Measurements from ENCODE around the gene CCL22.

CCL22 gene

DNA sequence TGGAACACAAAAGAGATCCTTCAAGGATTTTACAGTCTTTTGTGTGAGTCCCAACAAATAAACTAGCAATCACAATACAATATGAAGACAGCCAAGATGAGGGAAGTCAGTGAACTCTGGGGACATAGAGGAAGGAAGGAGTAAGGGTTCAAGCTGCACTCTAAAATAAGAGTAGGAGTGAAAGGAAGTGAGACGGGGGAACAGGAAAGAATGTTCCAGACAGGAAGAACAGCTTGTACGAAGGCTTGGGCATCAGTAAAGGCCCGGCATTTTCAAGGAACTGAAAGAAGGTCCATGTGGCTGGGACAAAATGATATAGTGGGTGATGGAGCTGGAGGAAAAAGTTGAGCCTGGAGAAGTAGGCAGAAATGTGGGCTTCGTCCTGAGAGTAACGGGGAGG lies 50.5 kb downstream of the CCL22 start:
- DNase-seq: no peak
- no peaks in the 10 kb centered on the region for H3K36me3 ChIP-seq
- intact Hi-C loops (cut with DNase I; ENCODE audit: low total_unique reads): no loop called here
- no peak overlapping the region for H3K27ac ChIP-seq
- H3K27me3 ChIP-seq: no peaks in the 10 kb centered on the region
- H3K4me3 ChIP-seq: no peak overlapping the region
- peaks cover 0 to 13% (median 4%) of the 10 kb centered on the region in 4 donors for H3K4me1 ChIP-seq
- no peaks in the 10 kb centered on the region for H3K9me3 ChIP-seq
- TF ChIP-seq, protein P1, sequence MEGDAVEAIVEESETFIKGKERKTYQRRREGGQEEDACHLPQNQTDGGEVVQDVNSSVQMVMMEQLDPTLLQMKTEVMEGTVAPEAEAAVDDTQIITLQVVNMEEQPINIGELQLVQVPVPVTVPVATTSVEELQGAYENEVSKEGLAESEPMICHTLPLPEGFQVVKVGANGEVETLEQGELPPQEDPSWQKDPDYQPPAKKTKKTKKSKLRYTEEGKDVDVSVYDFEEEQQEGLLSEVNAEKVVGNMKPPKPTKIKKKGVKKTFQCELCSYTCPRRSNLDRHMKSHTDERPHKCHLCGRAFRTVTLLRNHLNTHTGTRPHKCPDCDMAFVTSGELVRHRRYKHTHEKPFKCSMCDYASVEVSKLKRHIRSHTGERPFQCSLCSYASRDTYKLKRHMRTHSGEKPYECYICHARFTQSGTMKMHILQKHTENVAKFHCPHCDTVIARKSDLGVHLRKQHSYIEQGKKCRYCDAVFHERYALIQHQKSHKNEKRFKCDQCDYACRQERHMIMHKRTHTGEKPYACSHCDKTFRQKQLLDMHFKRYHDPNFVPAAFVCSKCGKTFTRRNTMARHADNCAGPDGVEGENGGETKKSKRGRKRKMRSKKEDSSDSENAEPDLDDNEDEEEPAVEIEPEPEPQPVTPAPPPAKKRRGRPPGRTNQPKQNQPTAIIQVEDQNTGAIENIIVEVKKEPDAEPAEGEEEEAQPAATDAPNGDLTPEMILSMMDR (IDR thresholded peaks at IDR 0.05): no peak

DNA sequence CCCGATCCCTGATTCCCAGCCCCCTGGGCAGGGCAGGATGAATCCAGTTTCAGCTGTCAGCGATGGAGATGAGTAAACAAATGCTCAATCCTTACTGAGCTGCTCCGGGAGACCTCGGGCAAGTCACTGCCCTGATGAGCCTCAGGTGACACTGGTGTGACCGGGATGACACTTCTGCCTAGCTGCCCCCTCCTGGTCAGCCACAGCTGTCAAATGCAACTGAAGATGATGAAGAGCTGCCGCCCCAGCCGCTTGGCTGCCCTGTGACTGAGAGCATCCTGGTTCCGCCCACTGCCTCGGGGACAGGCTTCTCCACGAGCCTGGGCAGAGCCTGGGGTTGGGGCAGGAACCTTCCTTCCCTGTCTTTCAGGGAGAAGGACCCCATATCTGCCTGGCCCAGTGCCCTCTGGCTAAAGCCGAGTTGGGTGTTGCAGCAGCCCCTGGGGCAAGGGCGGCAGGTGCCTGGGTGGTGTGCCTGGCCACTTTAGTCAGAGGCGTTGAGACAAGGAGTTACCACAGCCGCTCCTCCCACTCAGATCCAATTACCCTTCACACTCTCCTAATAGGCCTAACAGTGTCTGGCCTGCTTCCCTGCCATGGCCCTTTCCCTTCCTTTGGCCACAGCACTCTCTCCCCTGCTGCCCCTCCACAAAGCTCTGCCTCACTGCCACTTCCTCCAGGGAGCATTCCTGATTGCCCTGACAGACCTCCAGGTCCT lies 51.4 kb downstream of the CCL22 start:
- peak in 1 of 2 donors; percentile 61 for DNase-seq
- no peaks in the 10 kb centered on the region for H3K36me3 ChIP-seq
- no peaks in the 10 kb centered on the region for H3K9me3 ChIP-seq
- H3K27me3 ChIP-seq: no peaks in the 10 kb centered on the region
- H3K27ac ChIP-seq: no peak overlapping the region
- peaks cover 0 to 13% (median 4%) of the 10 kb centered on the region in 4 donors for H3K4me1 ChIP-seq
- H3K4me3 ChIP-seq: no peak overlapping the region
- intact Hi-C loops (cut with DNase I; ENCODE audit: low total_unique reads): no loop called here
- TF ChIP-seq, protein P1 (IDR thresholded peaks at IDR 0.05): no peak

DNA sequence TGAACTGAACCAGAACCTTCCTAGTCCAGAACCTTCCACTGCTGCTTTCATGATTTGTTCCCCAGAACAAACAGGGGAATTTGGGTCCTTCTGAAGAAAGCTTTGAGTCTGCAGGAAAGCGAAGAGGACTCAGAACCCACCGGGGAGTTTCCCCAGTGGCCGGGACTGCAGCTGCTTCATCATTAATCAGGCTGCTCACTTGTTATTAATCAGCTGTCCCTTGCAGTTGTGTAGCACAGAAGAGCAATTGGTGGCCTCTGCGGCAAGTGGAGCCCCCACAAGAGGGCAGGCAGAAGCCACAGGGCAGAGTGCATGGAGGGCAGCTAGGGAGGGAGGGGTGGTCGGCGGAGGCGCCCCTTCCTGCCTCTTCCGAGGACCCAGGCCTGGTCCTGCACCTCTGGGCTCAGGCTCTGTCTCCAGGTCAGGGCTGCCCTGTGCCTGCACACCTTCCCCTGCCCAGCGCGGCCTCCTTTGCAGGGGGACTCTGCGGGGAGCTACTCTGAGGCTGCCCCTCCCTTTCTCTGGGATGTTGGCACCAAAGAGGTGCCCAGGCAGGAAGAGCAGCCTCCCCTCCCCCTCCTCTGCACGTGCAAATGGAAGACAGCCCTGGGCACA lies 52.9 kb downstream of the CCL22 start:
- no peak for DNase-seq
- no peak overlapping the region for H3K4me3 ChIP-seq
- no peak overlapping the region for H3K27ac ChIP-seq
- peaks cover 0 to 10% (median 3%) of the 10 kb centered on the region in 4 donors for H3K4me1 ChIP-seq
- intact Hi-C loops (cut with DNase I; ENCODE audit: low total_unique reads): no loop called here
- H3K9me3 ChIP-seq: no peaks in the 10 kb centered on the region
- H3K27me3 ChIP-seq: no peaks in the 10 kb centered on the region
- TF ChIP-seq, protein P1 (IDR thresholded peaks at IDR 0.05): no peak
- no peaks in the 10 kb centered on the region for H3K36me3 ChIP-seq

DNA sequence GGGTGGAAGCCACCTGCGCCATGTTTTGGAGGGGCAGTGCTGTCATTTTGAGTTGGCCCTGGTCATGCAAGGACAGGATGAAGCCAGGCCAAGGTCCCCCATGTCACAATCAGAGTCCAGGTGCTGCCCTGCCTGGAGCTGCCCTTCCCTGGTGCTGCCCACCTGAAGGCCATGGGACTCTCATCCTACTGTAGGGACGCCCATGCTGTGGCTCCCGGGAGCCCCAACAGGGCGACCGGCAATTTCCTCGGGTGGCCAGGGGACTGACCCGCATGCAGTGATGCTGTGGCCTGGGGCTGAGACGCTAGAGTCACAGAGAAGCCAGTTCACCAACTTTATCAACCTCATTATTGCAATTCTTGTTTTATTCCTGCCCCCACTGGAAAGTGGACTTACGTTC lies 54.0 kb downstream of the CCL22 start:
- Histone ChIP-seq H3K27ac (no peak overlapping the region), H3K9me3 (no peaks in the 10 kb centered on the region), H3K27me3 (no peaks in the 10 kb centered on the region), H3K4me3 (no peak overlapping the region), H3K36me3 (no peaks in the 10 kb centered on the region), H3K4me1 (peaks cover 0 to 21% (median 12%) of the 10 kb centered on the region in 4 donors)
- no peak for DNase-seq
- TF ChIP-seq, protein P1 (IDR thresholded peaks at IDR 0.05): no peak
- intact Hi-C loops (cut with DNase I; ENCODE audit: low total_unique reads): no loop called here

DNA sequence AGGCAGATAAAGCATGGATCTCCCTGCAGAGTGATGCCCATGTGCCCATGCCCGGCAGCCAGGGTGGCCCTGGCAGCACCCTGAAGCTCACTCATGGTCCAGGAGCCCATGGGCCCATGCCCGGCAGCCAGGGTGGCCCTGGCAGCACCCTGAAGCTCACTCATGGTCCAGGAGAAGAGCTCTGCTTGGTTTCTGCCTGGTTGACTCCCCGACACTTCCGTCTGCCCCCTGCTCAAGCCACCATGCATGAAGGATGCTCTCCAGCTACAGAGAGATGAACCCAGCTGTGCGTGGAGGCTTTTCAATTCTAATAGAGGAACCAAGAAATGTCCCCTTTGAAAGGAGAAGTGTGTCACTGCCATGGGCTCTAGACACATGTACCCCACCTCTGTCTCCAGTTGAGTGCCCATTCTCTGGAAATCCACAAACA lies 54.7 kb downstream of the CCL22 start:
- H3K9me3 ChIP-seq: no peaks in the 10 kb centered on the region
- H3K27me3 ChIP-seq: no peaks in the 10 kb centered on the region
- H3K4me1 ChIP-seq: peaks cover 0 to 26% (median 15%) of the 10 kb centered on the region in 4 donors
- DNase-seq: no peak
- H3K36me3 ChIP-seq: no peaks in the 10 kb centered on the region
- H3K27ac ChIP-seq: no peak overlapping the region
- intact Hi-C loops (cut with DNase I; ENCODE audit: low total_unique reads): no loop called here
- H3K4me3 ChIP-seq: no peak overlapping the region
- TF ChIP-seq, protein P1 (IDR thresholded peaks at IDR 0.05): no peak

Measured in tibial artery (tissue), 4 donors.